Stimulated activated CD8-positive, alpha-beta memory T cell treated with anti-CD3 and anti-CD28 coated beads, Interleukin-4, amount 100 ng/mL, for 4 hours (primary cell): ENCODE measurements around the gene LOXHD1.

Experiments
- DNase-seq, 2 donors: peaks; one replicate each; pipeline ENCODE4 v3.0.0-alpha.2; 2020; ENCODE audit warnings: low read depth in 2 of 2, low spot score in 1 of 2

LOXHD1 gene

GRCh38 chr18:46630160-46630559 is 26.9 kb downstream of the LOXHD1 start:
- no peak for DNase-seq

GRCh38 chr18:46629361-46629760 is 27.7 kb downstream of the LOXHD1 start:
- no peak for DNase-seq

- DNase-seq, result no peak
Observed at GRCh38 chr18:46628206-46628605, 28.8 kb downstream of the LOXHD1 start.

- DNase-seq, result no peak
Observed at GRCh38 chr18:46627136-46627535, 29.9 kb downstream of the LOXHD1 start.

GRCh38 chr18:46625069-46625468 is 32.0 kb downstream of the LOXHD1 start:
- DNase-seq, result no peak

- DNase-seq, result peak in 1 of 2 donors; percentile 6
Observed at GRCh38 chr18:46624127-46624526, 32.9 kb downstream of the LOXHD1 start.

GRCh38 chr18:46623541-46623940 is 33.5 kb downstream of the LOXHD1 start:
- no peak for DNase-seq

GRCh38 chr18:46622999-46623398 is 34.0 kb downstream of the LOXHD1 start:
- DNase-seq, result no peak

- no peak for DNase-seq
Observed at GRCh38 chr18:46622451-46622850, 34.6 kb downstream of the LOXHD1 start.

GRCh38 chr18:46621871-46622270 is 35.1 kb downstream of the LOXHD1 start:
- no peak for DNase-seq

- no peak for DNase-seq
Observed at GRCh38 chr18:46621111-46621766, 35.8 kb downstream of the LOXHD1 start.

- no peak for DNase-seq
Observed at GRCh38 chr18:46619559-46619958, 37.5 kb downstream of the LOXHD1 start.

GRCh38 chr18:46615720-46616119 is 41.3 kb downstream of the LOXHD1 start:
- DNase-seq, result no peak

- DNase-seq, result no peak
Observed at GRCh38 chr18:46609048-46609447, 48.0 kb downstream of the LOXHD1 start.

- no peak for DNase-seq
Observed at GRCh38 chr18:46607926-46608325, 49.1 kb downstream of the LOXHD1 start.

- DNase-seq, result no peak
Observed at GRCh38 chr18:46601141-46601805, 55.7 kb downstream of the LOXHD1 start.

GRCh38 chr18:46596119-46596518 is 60.9 kb downstream of the LOXHD1 start:
- no peak for DNase-seq

GRCh38 chr18:46591783-46592391 is 65.1 kb downstream of the LOXHD1 start:
- DNase-seq, result no peak

GRCh38 chr18:46590103-46590502 is 66.9 kb downstream of the LOXHD1 start:
- no peak for DNase-seq

GRCh38 chr18:46588971-46589660 is 67.9 kb downstream of the LOXHD1 start:
- DNase-seq, result no peak

- no peak for DNase-seq
Observed at GRCh38 chr18:46587600-46587999, 69.4 kb downstream of the LOXHD1 start.

- DNase-seq, result no peak
Observed at GRCh38 chr18:46583711-46584110, 73.3 kb downstream of the LOXHD1 start.
